Liver (tissue), 9 donors: ENCODE measurements around the gene SH2D3C. TPM values are rescaled to one million over a fixed set of nuclear protein-coding genes. Genes with fewer than 3 reads are reported as not detected.
A peak's percentile ranks its signal among the peaks of the same experiment; 100 is the strongest.

Source experiments
- DNase-seq: peaks from one replicate; pipeline ENCODE4 v3.0.0-alpha.2; 2017; ENCODE audit warnings: low spot score
- H3K27ac ChIP-seq, 2 donors: one replicate each; pipeline ENCODE4 v1.7.0; 2013; ENCODE audit warnings: inconsistent platforms in 2 of 2, low read length in 2 of 2, control low read depth in 1 of 2, low read depth in 1 of 2, mild to moderate bottlenecking in 1 of 2
- H3K27me3 ChIP-seq, 4 donors: one replicate each; pipeline versions ENCODE4 v1.6.1 to v1.7.0; 2013; ENCODE audit warnings: low read length in 3 of 4, inconsistent platforms in 1 of 4, mild to moderate bottlenecking in 1 of 4, moderate library complexity in 1 of 4; ENCODE audit not compliant: control insufficient read depth in 4 of 4, insufficient read depth in 4 of 4
- H3K36me3 ChIP-seq, 4 donors: one replicate each; pipeline versions ENCODE4 v1.6.1 to v1.7.0; 2013; ENCODE audit warnings: low read length in 3 of 4, mild to moderate bottlenecking in 3 of 4, low read depth in 1 of 4, moderate library complexity in 1 of 4; ENCODE audit not compliant: control insufficient read depth in 4 of 4, insufficient read depth in 3 of 4
- H3K4me1 ChIP-seq, 4 donors: one replicate each; pipeline versions ENCODE4 v1.6.1 to v1.7.0; 2013; ENCODE audit warnings: low read length in 3 of 4, mild to moderate bottlenecking in 3 of 4, moderate library complexity in 1 of 4; ENCODE audit not compliant: control insufficient read depth in 4 of 4, insufficient read depth in 4 of 4
- H3K4me3 ChIP-seq, 3 donors: one replicate each; pipeline versions ENCODE4 v1.6.1 to v1.7.0; 2013; ENCODE audit warnings: low read length in 3 of 3, control low read depth in 1 of 3, low read depth in 1 of 3, mild to moderate bottlenecking in 1 of 3
- H3K9ac ChIP-seq, 2 donors: one replicate each; pipeline ENCODE4 v1.7.0; 2013; ENCODE audit warnings: low read length in 2 of 2, mild to moderate bottlenecking in 2 of 2, moderate library complexity in 2 of 2, control low read depth in 1 of 2, low read depth in 1 of 2
- H3K9me3 ChIP-seq, 4 donors: one replicate each; pipeline versions ENCODE4 v1.6.1 to v1.7.0; 2013; ENCODE audit warnings: low read length in 3 of 4; ENCODE audit not compliant: control insufficient read depth in 4 of 4
- ATF3 ChIP-seq: IDR thresholded peaks from 2 replicates; pipeline ENCODE4 v1.6.1; 2016; ENCODE audit warnings: antibody characterized with exemption
- CTCF ChIP-seq: fragments of 150-350 bp; IDR thresholded peaks from 2 replicates; pipeline ENCODE4 v1.5.1; 2017; ENCODE audit warnings: improper control_type of control experiment, low read depth, low read length; ENCODE audit not compliant: missing input control
- EGR1 ChIP-seq, 2 donors: IDR thresholded peaks; 2 replicates each; pipeline ENCODE4 v1.6.1; 2016 to 2018; ENCODE audit warnings: antibody characterized with exemption in 2 of 2, low read depth in 2 of 2
- FOXA1 ChIP-seq: IDR thresholded peaks from 2 replicates; pipeline ENCODE4 v1.6.1; 2016; ENCODE audit warnings: antibody characterized with exemption
- GABPA ChIP-seq, 2 donors: IDR thresholded peaks in 1 of 2; conservative IDR thresholded peaks in 1 of 2; 2 replicates each; pipeline ENCODE4 v1.6.1; 2016; ENCODE audit warnings: antibody characterized with exemption in 2 of 2, mild to moderate bottlenecking in 1 of 2, moderate library complexity in 1 of 2
- JUND ChIP-seq, 2 donors: IDR thresholded peaks; 2 replicates each; pipeline ENCODE4 v1.6.1; 2016; ENCODE audit warnings: antibody characterized with exemption in 2 of 2
- MAX ChIP-seq: IDR thresholded peaks from 2 replicates; pipeline ENCODE4 v1.6.1; 2016; ENCODE audit warnings: antibody characterized with exemption
- NR2F2 ChIP-seq: IDR thresholded peaks from 2 replicates; pipeline ENCODE4 v1.6.1; 2016; ENCODE audit warnings: antibody characterized with exemption
- RAD21 ChIP-seq, 2 donors: IDR thresholded peaks; 2 replicates each; pipeline ENCODE4 v1.6.1; 2016; ENCODE audit warnings: antibody characterized with exemption in 2 of 2, mild to moderate bottlenecking in 2 of 2
- REST ChIP-seq: IDR thresholded peaks from 2 replicates; pipeline ENCODE4 v1.6.1; 2016; ENCODE audit warnings: antibody characterized with exemption, mild to moderate bottlenecking
- RXRA ChIP-seq, 2 donors: IDR thresholded peaks; 2 replicates each; pipeline ENCODE4 v1.6.1; 2017 to 2018; ENCODE audit warnings: antibody characterized with exemption in 2 of 2, mild to moderate bottlenecking in 1 of 2
- SP1 ChIP-seq: IDR thresholded peaks from 2 replicates; pipeline ENCODE4 v1.6.1; 2018; ENCODE audit warnings: antibody characterized with exemption, mild to moderate bottlenecking
- YY1 ChIP-seq: IDR thresholded peaks from 2 replicates; pipeline ENCODE4 v1.6.1; 2016; ENCODE audit warnings: antibody characterized with exemption, mild to moderate bottlenecking
- WGBS: extraction: QIAGEN DNeasy Blood & Tissue Kit; methylation state at CpG from one replicate; pipeline ENCODE4 v1.1.7; 2013; 5-methylcytosine and 5-hydroxymethylcytosine counted together
- polyA plus RNA-seq, 2 donors: library from polyadenylated mRNA; stranded (reverse) in 1 of 2; unstranded in 1 of 2; fragments of 200-250 nt in 1 of 2; fragments of >200 nt in 1 of 2; fragmentation: Nextera tagmentation in 1 of 2; extraction: Ambion mirVana in 1 of 2; gene quantifications; one replicate each; pipeline versions ENCODE4 v1.2.1 to v1.2.3, GENCODE V29; 2013 to 2015
- total RNA-seq, 2 donors: library from RNA; depleted of rRNA; stranded (reverse); fragments of >200 nt; gene quantifications; one replicate each; pipeline ENCODE4 v1.2.3, GENCODE V29; 2014
- donor health status: healthy.
- donor health status: healthy.
- donor health status: healthy.
- donor health status: healthy.
- donor health status: healthy.

Gene SH2D3C
- total and polyA plus RNA-seq, 4 donors: 2.2 to 5.1 (median 3.9) TPM

- Histone ChIP-seq H3K9me3 (no peaks in the 10 kb centered on the region), H3K4me3 (no peak overlapping the region), H3K9ac (no peak overlapping the region), H3K27ac (no peak overlapping the region), H3K36me3 (peaks cover 0 to 4% (median 2%) of the 10 kb centered on the region in 4 donors), H3K27me3 (no peaks in the 10 kb centered on the region), H3K4me1 (peaks cover 0 to 9% (median 7%) of the 10 kb centered on the region in 4 donors)
- TF ChIP-seq MAX: no peak
- peak; percentile 8 for TF ChIP-seq REST
- TF ChIP-seq RAD21 (IDR thresholded peaks at IDR 0.05): peak in 1 of 2 donors; percentile 10
- no peak for TF ChIP-seq EGR1 (IDR thresholded peaks at IDR 0.05; ENCODE audit: low read depth in 2 of 2)
- TF ChIP-seq FOXA1: no peak
- TF ChIP-seq SP1: no peak
- TF ChIP-seq GABPA (IDR thresholded peaks at IDR 0.05 in 1 of 2, conservative IDR thresholded peaks at IDR 0.05 in 1 of 2): no peak
- no peak for DNase-seq
- 21% methylated on average over 15 of the region's 15 CpGs for WGBS
These were observed 42.8 kb downstream of the SH2D3C start for GRCh38 chr9:127735530-127736185.

- peak within 1 kb of the TSS; percentile 69 to 74 (median 70) for H3K4me3 ChIP-seq
- H3K27me3 ChIP-seq: no peaks in the 10 kb centered on the region
- peaks cover 0 to 3% (median 2%) of the 10 kb centered on the region in 4 donors for H3K36me3 ChIP-seq
- DNase-seq: peak; percentile 99
- peaks cover 0 to 9% (median 7%) of the 10 kb centered on the region in 4 donors for H3K4me1 ChIP-seq
- no peak within 1 kb of the TSS for H3K9ac ChIP-seq
- TF ChIP-seq JUND (IDR thresholded peaks at IDR 0.05): no peak
- no peak for TF ChIP-seq ATF3
- TF ChIP-seq RAD21 (IDR thresholded peaks at IDR 0.05): peak; percentile 92 to 93
- TF ChIP-seq GABPA (IDR thresholded peaks at IDR 0.05 in 1 of 2, conservative IDR thresholded peaks at IDR 0.05 in 1 of 2): peak in 1 of 2 donors; percentile 48
- TF ChIP-seq SP1: peak; percentile 64
- TF ChIP-seq RXRA (IDR thresholded peaks at IDR 0.05): peak in 1 of 2 donors; percentile 39
- TF ChIP-seq NR2F2: peak; percentile 59
- peak; percentile 99 for TF ChIP-seq CTCF
- TF ChIP-seq YY1: peak; percentile 60
- H3K27ac ChIP-seq: peak within 1 kb of the TSS; percentile 74 to 81
- under 1% methylated on average over 76 of the region's 76 CpGs for WGBS
- H3K9me3 ChIP-seq: no peaks in the 10 kb centered on the region
These were observed 43.5 kb downstream of the SH2D3C start, which contains the start of gene TOR2A for GRCh38 chr9:127734747-127735529. Gene TOR2A, minus strand, starts transcription at chr9:127735294. Its CDS starts 24 bp downstream, at chr9:127735270.
